HL-60/S4 (cell line): Measurements from ENCODE around the gene WRNIP1.
"Not testable (repeated sequence)": the region's sequence is repeated elsewhere in the genome, so short reads cannot be mapped to it uniquely, and the experiment has no call there.

Source experiments
- in situ Hi-C: fragments of 300-500 bp; cut with MboI; formaldehyde crosslinking; loops from 2 replicates; pipeline ENCODE4 v1.14.3; 2022; ENCODE audit warnings: low sequenced_read_pairs

WRNIP1 gene

DNA sequence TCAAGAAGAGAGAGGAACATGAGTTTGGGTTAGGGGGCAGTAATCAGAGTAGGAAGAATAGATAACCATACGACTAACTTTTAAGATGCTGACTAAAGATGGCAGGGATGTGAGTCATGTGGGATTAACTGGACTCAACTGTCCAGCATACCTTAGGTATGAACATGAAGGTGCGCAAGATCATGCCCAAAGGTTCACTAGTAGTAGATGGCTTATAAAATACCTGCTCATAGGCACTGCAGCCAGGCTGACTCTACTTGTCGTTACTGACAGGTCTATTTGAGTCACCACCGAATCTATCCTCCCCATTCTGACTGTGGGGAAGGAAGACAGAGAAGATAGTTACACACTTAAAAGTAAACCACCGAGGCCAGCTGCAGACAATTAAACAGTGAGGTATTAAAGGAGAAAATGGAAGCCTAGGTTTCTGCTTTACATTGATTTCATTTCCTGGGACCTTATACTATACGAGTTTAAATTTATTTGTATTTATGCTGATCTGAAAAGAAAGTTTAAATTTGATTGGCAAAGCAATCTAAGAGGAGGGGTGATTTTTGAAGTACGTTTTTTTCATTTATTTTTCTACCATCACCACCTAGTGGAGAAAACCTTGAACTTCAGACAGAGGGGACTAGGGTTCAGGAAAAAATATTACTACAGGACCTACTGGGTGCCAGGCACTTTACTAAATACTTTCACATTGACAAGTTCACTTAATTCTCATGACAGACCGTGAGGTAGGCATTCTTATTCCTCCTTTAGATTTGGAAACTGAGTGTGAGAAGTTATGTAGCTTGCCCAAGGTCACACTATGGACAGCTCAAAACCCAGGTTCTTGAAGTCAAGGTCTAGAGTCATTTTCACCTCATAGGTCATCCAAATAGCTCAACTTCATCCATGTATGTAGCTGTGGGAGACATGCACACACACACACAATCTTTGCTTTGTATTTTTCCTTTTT, 4.0 kb upstream of the WRNIP1 start:
- in situ Hi-C loops: no loop called here

DNA sequence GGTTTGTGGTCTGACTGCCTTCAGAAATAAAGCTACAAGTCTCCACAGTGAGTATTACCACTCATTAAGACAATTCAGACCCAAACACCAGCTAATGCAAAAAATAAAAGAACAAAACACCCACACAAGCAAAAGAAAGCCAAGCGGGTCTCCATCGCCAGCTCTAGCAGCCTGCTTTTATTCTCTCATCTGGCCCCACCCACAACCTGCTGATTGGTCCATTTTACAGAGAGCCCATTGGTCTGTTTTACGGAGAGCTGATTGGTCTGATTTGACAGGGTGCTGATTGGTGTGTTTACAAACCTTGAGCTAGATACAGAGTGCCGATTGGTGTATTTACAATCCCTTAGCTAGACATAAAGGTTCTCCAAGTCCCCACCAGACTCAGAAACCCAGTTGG, 2.3 kb upstream of the WRNIP1 start:
- in situ Hi-C loops: not testable (repeated sequence)

DNA sequence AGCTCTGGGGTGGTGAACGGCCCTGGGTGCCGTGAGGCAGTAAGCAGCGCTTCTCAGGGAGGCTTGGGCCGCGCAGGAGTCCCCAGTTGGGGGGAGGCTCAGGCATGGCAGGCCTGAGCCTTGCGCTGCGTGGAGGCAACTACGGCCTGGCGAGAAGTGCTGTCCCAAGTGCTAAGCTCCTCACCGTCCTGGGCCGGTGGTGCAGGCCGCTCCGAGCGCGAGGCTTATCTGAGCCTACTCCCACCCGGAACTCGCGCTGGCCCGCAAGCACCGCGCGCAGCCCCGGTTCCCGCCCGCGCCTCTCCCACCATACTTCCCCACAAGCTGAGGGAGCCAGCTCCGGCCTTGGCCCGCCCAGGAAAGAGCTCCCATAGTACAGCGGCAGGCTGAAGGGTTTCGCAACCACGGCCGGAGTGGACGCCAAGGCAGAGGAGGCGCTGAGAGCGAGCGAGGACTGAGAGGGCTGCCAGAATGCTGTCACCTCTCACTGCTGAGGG, 1.8 kb upstream of the WRNIP1 start:
- in situ Hi-C loops: no loop called here

DNA sequence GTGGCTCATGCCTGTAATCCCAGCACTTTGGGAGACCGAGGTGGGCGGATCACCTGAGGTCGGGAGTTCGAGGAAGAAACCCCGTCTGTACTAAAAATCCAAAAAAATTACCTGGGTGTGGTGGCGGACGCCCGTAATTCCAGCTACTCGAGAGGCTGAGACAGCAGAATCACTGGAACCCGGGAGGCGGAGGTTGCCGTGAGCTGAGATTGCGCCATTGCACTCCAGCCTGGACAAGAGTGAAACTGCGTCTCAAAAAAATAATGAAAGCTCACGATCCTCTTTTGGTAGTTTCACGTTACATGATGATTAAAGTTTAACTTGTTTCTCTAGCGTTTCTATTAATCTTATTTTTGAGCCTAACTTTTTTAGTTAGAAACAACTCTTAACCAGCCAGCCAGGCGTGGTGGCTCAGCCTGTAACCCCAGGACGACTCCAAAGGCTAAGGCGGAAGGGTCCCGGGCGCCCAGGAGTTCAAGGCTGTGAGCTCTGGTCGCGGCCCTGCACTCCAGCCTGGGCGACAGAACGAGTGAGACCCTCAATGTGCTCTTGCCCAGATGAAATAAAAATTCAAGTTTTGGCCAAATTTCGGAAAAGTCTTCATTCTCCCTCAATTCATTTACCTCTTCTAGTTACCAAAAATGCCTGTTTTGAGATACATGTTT, 1.2 kb upstream of the WRNIP1 start:
- in situ Hi-C loops: no loop called here

DNA sequence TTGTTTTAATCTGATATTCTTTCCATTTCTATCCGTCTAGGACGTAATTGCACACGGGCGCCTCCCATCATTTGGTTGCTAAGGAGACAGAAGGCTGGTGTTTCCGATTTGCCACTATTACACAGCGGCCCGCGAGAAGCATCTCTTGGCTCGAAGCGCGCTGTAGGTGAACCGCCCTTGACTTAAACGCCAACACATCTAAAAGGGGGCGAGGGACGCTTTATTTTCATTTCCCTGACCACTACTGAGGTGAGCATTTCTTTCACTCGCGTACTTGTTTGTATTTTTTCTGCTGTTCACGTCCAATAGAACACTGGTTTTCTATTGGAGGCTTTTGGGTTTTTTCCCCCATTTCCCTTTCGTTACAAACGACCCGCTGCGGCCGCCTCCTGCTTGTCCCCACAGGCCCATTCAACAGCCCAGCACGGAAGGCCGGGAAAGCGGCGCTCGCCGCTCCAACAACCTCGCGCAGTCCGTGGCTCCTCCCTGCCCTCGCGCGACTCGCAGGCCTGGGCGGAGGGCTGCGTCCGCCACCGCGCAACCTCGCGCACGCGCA, 505 bp upstream of the WRNIP1 start:
- in situ Hi-C loops: no loop called here

DNA sequence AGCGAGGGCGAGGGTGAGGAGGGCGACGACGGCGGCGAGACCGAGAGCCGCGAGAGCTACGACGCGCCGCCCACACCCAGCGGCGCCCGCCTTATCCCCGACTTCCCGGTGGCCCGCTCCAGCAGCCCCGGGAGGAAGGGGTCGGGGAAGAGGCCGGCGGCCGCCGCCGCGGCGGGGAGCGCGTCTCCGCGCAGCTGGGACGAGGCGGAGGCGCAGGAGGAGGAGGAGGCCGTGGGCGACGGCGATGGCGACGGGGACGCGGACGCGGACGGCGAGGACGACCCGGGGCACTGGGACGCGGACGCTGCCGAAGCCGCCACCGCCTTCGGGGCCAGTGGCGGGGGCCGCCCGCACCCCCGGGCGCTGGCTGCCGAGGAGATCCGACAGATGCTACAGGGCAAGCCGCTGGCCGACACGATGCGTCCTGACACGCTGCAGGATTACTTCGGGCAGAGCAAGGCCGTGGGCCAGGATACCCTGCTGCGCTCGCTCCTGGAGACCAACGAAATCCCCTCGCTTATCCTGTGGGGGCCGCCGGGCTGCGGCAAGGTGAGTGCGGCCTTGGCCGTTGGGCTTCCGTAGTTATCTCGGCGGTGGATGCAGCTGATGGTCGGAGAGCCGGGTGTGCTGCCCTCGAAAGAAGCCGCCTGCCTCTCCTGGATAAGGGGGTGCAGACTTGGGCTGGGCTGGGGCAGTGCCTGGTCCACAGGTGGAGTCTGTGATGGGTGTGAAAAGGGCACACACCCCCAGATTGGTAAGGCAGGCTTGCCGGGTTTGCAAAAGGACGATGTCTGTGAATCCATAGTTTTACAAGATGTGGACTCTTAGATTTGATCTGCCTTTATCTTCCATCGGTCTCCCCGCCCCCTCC, 938 bp downstream of the WRNIP1 start:
- in situ Hi-C loops: no loop called here

DNA sequence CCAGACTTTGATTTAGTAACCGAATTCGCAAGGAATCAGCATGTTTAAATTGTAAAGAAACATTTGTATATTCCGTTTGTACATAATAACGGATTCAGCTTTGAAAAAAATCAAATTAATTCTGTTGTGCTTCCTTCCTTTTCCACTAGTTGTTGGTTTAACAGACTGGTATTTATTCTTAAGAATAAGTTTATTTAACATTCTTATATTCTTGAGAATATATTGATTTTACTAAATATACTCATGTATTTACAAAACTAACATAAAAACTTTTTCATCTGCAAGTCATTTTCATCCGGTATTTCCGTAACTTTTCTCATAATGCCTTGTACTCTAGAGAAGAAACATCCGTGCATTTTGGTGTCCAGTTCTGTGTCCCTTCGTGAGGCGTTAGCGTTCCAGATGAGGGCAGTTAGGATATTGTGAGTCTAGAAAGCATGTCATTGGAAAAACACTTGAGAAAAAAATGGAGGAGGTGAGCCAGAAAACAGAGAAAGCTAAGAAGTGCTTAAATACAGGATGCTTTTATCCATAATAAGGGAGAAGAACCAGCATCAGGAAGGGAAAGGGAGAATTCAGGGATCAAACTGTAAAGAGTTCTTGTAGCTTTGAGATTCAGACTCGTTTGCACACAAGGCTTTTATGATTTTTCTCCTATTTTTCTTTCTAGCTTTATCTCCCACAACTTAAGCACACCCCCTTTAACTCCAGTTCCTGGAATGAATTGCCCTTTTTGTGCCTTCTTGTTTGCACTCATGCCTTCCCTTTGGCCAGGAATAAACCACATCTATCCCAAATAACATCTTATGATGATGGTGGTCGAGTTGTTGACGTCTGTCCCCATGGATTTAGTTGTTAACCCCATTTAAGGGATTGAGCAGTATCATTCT, 1.8 kb downstream of the WRNIP1 start:
- in situ Hi-C loops: no loop called here

DNA sequence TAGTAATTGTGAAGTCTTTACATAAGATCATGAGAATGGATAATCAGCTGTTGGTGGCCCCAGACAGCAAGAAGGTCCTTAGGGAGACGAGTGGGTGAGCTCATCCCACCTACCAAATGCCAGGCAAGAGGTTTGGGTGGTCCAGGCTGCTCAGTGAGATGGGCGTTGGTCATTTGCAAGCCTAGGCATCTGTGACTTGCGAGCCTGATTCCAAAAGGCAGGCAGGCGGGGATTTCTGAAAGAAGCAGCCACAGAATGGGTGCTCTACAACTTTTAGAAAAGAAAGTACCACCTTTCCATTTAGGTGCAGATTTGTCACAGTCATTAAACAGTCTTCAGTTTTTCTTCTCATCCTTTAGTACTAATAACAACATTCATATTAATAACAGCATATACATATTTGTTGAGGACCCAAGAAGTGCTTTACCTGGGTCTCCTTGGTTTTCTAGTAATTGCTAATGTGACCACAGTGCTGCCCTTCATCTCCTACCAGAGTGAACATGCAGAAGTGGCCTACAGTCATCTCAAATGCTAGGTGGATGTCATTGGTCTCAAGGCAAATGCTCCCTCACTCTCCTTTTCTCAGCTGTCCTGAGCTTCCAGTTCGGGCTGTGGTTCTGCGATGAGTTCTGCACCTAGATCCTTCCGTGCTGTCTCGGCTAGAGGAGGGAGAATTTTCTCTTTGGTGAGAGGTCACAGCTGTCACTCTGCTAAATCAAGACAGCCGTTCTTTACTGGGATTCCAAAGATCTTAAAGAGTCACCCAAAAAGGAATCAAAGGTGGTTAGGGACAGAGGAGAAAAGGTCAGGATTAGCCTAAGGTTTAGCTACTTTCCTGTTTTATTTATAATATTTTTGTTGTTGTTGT, 2.7 kb downstream of the WRNIP1 start:
- in situ Hi-C loops: no loop called here

DNA sequence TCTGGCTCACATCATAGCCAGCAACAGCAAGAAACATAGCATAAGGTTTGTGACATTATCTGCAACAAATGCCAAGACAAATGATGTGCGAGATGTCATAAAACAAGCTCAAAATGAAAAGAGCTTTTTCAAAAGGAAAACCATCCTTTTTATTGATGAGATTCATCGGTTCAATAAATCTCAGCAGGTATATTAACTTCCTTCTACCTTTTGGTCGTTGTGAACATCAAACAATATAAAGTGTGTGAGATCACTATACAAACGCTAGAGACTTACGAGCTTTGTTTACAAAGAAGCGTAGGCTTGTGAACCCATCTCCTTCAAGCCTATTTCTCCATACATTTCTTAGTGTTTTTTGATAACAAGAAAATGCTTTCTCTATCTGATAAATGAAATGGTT, 3.5 kb downstream of the WRNIP1 start:
- in situ Hi-C loops: no loop called here

DNA sequence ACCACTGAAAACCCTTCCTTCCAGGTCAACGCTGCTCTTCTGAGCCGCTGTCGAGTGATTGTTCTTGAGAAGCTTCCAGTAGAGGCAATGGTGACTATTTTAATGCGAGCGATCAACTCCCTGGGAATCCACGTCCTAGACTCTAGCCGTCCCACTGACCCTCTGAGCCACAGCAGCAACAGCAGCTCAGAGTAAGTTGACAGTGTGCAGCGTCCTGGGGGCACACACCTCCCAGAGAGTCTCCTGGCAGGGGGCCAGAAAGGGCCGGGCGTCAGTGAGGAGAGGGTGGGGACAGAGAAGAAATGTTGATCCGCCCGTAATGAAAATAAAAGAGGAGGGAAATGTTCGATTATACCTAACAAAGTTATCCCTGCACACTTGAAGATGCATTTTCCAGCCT, 5.0 kb downstream of the WRNIP1 start:
- in situ Hi-C loops: no loop called here

DNA sequence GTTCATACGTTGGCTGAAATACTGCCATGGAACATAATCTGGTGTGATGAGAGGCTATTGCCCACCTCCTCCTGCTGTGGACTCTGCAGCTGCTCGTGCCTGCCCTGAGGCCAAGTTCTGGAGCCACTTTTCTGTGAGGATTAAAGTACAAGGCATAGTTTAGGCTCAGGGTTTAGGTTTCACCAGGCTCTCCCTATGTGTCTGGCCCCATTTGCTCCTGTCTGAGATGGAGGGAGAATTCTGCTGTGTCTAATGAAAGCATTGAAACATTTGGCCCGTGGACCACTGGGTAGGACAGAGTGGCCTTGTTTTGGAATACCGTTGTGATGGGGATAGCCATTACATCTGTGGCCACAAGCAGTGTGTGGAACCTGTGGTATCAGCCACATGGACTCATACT, 5.9 kb downstream of the WRNIP1 start:
- in situ Hi-C loops: no loop called here

DNA sequence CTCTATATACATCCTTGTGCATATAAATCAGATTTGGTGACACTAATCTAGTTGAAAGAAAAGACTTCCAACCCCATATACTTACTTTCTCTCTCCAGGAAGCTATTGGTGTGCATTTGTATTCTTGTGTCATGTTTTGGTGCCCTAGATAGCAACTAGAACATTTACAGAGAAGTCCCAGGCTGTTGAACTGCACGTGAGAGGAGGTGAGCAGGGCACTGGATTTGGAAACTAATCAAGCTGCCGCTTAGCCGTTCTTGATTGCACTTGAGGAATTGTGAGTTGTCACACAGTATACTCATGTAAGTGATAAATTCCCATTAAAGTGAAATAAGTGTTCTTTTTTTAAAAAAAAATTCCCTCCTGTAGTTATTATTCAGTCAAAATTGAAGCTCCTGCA, 7.6 kb downstream of the WRNIP1 start:
- in situ Hi-C loops: no loop called here

DNA sequence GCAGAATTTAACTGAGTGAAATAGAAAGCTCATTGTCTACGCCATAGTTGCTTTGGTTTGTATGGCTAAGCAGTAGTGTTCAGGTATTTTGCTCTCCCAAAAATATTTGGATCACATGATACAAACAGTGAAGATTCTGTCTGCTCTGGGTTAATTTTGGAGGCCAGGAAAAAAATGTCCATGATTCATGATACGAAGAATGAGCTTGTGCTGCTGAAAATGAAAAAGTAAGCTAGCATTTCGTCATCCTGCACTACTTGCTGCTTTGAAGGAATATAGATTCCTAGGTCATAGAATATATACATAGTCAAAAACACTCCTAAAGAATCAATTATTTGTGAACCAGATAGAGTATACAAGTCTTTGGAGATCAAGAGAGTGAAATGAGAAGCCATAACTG, 8.3 kb downstream of the WRNIP1 start:
- in situ Hi-C loops: no loop called here

DNA sequence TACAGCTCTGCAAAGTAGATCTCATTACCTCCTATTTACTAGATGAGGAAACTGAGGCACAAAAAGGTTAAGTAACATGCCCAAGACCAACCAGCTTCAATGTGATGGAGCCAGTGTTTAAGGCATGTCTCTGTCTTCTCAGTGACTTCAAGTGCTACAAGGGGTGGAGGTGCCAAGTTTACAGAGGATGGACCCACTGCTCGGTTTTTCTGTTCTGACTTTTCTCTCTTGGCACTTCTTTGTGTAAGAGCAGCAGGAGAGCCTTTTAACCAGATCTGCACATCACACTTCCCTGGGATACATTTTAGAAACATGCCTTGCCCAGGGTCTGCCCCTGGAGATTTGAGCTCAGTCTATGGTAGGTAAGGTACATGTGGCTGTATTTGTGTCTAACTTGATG, 9.8 kb downstream of the WRNIP1 start:
- in situ Hi-C loops: no loop called here

DNA sequence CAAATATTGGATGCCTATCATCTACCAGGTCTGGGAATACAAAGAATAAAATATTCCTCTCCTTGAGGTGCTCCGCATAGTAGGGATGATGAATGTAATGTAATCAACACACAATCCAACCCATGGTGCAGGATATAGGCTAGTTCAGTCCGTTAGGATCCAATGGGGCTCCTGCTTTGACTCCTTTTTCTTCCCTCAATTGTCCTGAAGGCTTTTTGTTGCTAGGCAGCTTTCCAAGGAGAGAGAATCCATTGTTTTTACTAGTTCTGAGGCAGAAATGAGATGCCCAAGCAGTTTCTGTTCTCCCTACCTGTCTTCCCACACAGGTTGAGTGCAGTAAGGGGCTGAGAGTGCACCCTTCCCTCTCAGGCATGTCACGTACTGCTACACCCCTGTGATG, 12.1 kb downstream of the WRNIP1 start:
- in situ Hi-C loops: no loop called here

DNA sequence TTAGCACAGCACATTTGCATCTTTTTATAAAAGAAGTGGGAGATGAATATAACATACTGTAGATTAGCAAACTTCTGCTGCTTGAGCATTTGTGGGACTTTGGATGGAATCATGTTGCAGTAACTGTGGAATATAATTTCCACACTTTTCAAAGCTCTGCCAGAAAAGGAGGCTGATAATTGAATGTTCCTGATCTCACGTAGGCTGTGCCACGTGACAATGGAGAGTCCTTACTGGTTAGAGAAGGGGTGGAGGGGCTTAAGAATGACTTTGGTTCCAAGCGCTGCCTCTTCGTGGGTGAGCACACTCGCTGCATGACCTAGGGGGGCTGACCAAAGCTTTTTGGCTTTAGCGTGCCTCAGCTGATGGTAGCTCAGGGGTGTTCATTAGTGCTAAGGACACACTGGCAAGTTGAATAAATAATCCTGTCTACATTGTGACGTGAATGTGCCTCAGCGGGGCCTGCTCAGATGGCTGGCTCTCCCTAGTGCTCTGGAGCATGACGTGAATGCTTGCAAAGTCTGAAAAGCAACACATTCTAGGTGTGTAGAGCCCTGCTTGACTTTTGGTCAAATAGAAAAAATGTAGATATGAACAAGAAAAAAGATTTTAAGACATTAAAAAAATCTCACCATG, 15.0 kb downstream of the WRNIP1 start:
- in situ Hi-C loops: loop anchor here (10.0 kb wide), 1 partner anchor 145 kb away; no protein-coding TSS in a partner anchor

DNA sequence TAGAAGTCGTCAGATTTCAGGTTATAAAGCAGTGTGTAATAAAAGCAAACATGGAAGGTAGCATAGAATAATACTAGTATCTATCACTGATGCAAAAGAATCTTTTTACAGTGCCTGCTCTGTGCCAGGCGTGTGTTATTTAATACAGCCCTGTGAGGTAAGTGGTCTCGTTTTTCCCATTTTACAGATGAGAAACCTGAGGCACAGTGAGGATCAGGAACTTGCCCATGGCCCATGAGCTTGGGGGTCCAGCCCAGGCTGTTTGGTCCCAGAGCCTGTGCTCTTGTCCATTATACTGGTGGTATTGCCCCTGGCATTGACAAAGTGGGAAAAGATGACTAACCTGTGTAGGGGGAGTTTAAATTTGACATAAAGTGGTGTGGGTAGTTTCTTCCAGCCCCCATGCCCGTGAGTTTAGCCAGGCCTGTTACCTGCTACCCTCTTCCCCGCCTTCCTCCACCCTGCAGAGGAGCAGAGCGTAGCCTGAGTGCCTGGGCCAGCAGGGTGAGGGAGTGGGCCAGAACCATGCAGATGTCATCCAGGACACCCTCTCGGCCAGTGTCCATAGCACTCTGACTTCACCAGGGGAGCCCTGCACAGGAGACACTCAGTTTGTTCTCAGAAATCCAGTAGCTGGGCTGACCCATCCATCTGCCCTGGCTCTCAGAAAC, 16.6 kb downstream of the WRNIP1 start:
- in situ Hi-C loops: loop anchor here (10.0 kb wide), 1 partner anchor 143 kb away; no protein-coding TSS in a partner anchor

DNA sequence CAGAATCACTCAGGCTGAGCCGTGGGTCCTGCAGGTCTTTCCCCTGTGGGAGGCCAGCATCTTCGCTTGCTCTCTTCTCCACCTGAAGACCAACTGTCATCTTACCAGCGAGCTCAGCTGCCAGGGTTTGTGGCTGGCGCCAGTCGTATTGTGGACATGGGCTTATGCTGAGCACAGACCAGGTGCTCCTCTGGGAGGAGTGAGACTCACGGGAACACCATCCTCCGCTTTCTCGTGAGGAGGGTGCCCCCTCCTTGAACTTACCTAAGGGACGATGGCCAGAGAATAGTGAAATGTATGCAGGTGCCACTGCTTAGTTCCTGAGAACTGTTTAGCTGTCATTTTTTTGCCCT, 17.1 kb downstream of the WRNIP1 start:
- in situ Hi-C loops: loop anchor here (10.0 kb wide), 1 partner anchor 142 kb away; no protein-coding TSS in a partner anchor
